Vagina (tissue), 2 donors: ENCODE measurements around the gene HECW1.

ENCODE experiments used
- CTCF ChIP-seq, 3 experiments: fragments of 450-650 bp in 2 of 3; fragments of 200-600 bp in 1 of 3; sonication (generic) in 1 of 3; IDR thresholded peaks; one replicate each; pipeline ENCODE4 v1.5.1; 2017 to 2019; ENCODE audit warnings: antibody characterized with exemption in 3 of 3, mild to moderate bottlenecking in 2 of 3, moderate library complexity in 2 of 3
- POLR2A ChIP-seq, 2 donors: fragments of 450-650 bp; IDR thresholded peaks; one replicate each; pipeline ENCODE4 v1.6.1; 2017; ENCODE audit warnings: antibody characterized with exemption in 2 of 2, mild to moderate bottlenecking in 2 of 2, moderate library complexity in 2 of 2
- POLR2AphosphoS5 ChIP-seq, 2 donors: sonication (generic); formaldehyde crosslinking; IDR thresholded peaks; one replicate each; pipeline ENCODE4 v1.9.0; 2017; ENCODE audit warnings: antibody characterized with exemption in 2 of 2, mild to moderate bottlenecking in 2 of 2, low read depth in 1 of 2; ENCODE audit not compliant: insufficient read depth in 1 of 2

DNA sequence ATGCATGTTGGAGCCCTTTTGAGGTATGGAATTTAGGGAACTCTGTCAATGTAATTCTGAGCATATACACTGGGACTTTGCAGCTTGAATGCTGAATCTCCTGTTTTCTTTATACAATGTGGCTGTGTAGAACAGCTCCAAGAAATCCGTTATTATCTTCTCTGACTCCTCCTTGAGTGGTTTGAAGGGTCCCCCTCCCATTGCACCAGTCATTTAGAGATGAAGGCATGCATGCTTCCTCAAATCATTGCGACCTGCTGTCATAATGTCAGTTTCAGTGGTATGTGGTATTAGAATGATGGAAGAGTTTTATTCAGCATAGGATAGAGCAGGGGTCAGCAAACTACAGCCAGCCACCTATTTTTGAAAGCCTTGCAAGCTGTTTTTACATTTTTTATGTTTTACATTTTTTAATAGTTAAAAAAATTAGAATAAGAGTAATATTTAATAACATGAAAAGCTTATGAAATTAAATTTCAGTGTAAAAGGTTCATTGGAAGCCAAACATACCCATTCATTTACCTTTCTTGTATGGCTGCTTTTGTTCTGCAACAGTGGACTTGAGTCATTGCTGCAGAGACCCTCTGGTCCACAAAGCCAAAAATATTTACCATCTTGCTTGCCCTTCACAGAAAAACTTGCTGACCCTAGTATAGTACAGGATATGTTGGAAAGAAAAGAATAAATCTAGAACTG is 478.6 kb downstream of the HECW1 start:
- TF ChIP-seq CTCF (IDR thresholded peaks at IDR 0.05) (no peak), POLR2A (IDR thresholded peaks at IDR 0.05) (no peak), POLR2AphosphoS5 (IDR thresholded peaks at IDR 0.05; ENCODE audit: insufficient read depth in 1 of 2, low read depth in 1 of 2) (no peak)
